ENCODE measurements around the gene GLIS1. TPM values are rescaled to one million over a fixed set of nuclear protein-coding genes. Genes with fewer than 3 reads are reported as not detected.
A peak's percentile ranks its signal among the peaks of the same experiment; 100 is the strongest.

The GLIS1 gene
- not detected in 2 replicates for total RNA-seq

- Mint-ChIP-seq H3K9me3 (peaks cover 14% of the 10 kb centered on the region), H3K27ac (no peak within 1 kb of the TSS), H3K4me1 (peaks cover 8% of the 10 kb centered on the region), H3K4me3 (peak within 1 kb of the TSS; percentile 70), H3K36me3 (ENCODE audit: low read depth) (no peaks in the 10 kb centered on the region), H3K27me3 (peaks cover 48% of the 10 kb centered on the region)
- ATAC-seq (ENCODE audit: low read depth) (peak; percentile 99), DNase-seq (peak; percentile 62)
- POLR2A ChIA-PET: no interaction called here
- no peak for TF ChIP-seq CTCF (IDR thresholded peaks at IDR 0.05)
- CTCF ChIA-PET: no interaction called here
- intact Hi-C loops (cut with micrococcal nuclease): no loop called here
Observed at GRCh38 chr1:53739109-53739681, at the start of gene GLIS1. TSS of gene GLIS1 (minus strand) at chr1:53739164. CDS start at chr1:53738064, 1,100 bp downstream.

GRCh38 chr1:53787655-53788054 lies 48.7 kb upstream of the GLIS1 start:
- Mint-ChIP-seq H3K9me3 (no peaks in the 10 kb centered on the region), H3K27ac (no peak overlapping the region), H3K4me1 (no peaks in the 10 kb centered on the region), H3K4me3 (no peak overlapping the region), H3K36me3 (ENCODE audit: low read depth) (peaks cover 63% of the 10 kb centered on the region), H3K27me3 (no peaks in the 10 kb centered on the region)
- DNase-seq (no peak), ATAC-seq (ENCODE audit: low read depth) (no peak)
- intact Hi-C loops (cut with micrococcal nuclease): no loop called here
- ChIA-PET CTCF (no interaction called here), POLR2A (no interaction called here)
- TF ChIP-seq CTCF (IDR thresholded peaks at IDR 0.05): no peak

- ChIA-PET POLR2A (no interaction called here), CTCF (no interaction called here)
- H3K9me3 Mint-ChIP-seq: no peaks in the 10 kb centered on the region
- peaks cover 72% of the 10 kb centered on the region for H3K36me3 Mint-ChIP-seq (ENCODE audit: low read depth)
- no peak overlapping the region for H3K4me3 Mint-ChIP-seq
- no peaks in the 10 kb centered on the region for H3K27me3 Mint-ChIP-seq
- TF ChIP-seq CTCF (IDR thresholded peaks at IDR 0.05): no peak
- ATAC-seq (ENCODE audit: low read depth) (no peak), DNase-seq (no peak)
- H3K4me1 Mint-ChIP-seq: no peaks in the 10 kb centered on the region
- intact Hi-C loops (cut with micrococcal nuclease): no loop called here
- no peak overlapping the region for H3K27ac Mint-ChIP-seq
Observed at GRCh38 chr1:53783056-53783455, 44.1 kb upstream of the GLIS1 start.

- POLR2A ChIA-PET: no interaction called here
- intact Hi-C loops (cut with micrococcal nuclease): no loop called here
- TF ChIP-seq CTCF (IDR thresholded peaks at IDR 0.05): no peak
- DNase-seq (no peak), ATAC-seq (ENCODE audit: low read depth) (no peak)
- H3K4me3 Mint-ChIP-seq: no peak overlapping the region
- no peaks in the 10 kb centered on the region for H3K4me1 Mint-ChIP-seq
- no peak overlapping the region for H3K27ac Mint-ChIP-seq
- CTCF ChIA-PET: no interaction called here
- no peaks in the 10 kb centered on the region for H3K27me3 Mint-ChIP-seq
- H3K36me3 Mint-ChIP-seq (ENCODE audit: low read depth): peaks cover 79% of the 10 kb centered on the region
- H3K9me3 Mint-ChIP-seq: no peaks in the 10 kb centered on the region
Observed at GRCh38 chr1:53781654-53782053, 42.7 kb upstream of the GLIS1 start.

GRCh38 chr1:53777272-53777671 lies 38.3 kb upstream of the GLIS1 start:
- Mint-ChIP-seq H3K27ac (no peak overlapping the region), H3K4me1 (no peaks in the 10 kb centered on the region), H3K4me3 (no peak overlapping the region), H3K27me3 (no peaks in the 10 kb centered on the region), H3K36me3 (ENCODE audit: low read depth) (peaks cover 56% of the 10 kb centered on the region), H3K9me3 (no peaks in the 10 kb centered on the region)
- DNase-seq (no peak), ATAC-seq (ENCODE audit: low read depth) (no peak)
- ChIA-PET POLR2A (no interaction called here), CTCF (no interaction called here)
- intact Hi-C loops (cut with micrococcal nuclease): no loop called here
- TF ChIP-seq CTCF (IDR thresholded peaks at IDR 0.05): no peak
